H1 (cell line): ENCODE data around the gene PRMT3. TPM values are rescaled to one million over a fixed set of nuclear protein-coding genes. Genes with fewer than 3 reads are reported as not detected.

Experiments
- CTCF ChIA-PET: fragments of 300-600 bp; sonication (Branson Sonifier 250); formaldehyde crosslinking; loops from one replicate; lab custom pipeline; 2021; ENCODE audit not compliant: partially characterized antibody; lab: Charles Lee
- POLR2A ChIA-PET: fragments of 300-600 bp; sonication (Branson Sonifier 250); formaldehyde crosslinking; loops from one replicate; lab custom pipeline; 2021; ENCODE audit warnings: inconsistent platforms; ENCODE audit not compliant: partially characterized antibody; lab: Charles Lee
- DNase-seq, 2 experiments: peaks; one replicate each; pipeline versions ENCODE4 v3.0.0 to v3.0.0-alpha.2; 2010 to 2022; ENCODE audit warnings: low spot score in 2 of 2, low read depth in 1 of 2, mixed read lengths in 1 of 2
- FAIRE-seq: peaks from 2 replicates; lab custom pipeline; 2011; peaks lifted over from hg19 to GRCh38; lab: Jason Lieb, UNC
- H2AFZ ChIP-seq: 2 replicates; pipeline ENCODE4 v1.8.1; 2012; ENCODE audit warnings: low read length, inconsistent platforms
- H2AK5ac ChIP-seq: 2 replicates; pipeline ENCODE4 v1.6.1; 2013; ENCODE audit warnings: low read depth, low read length
- H2BK120ac ChIP-seq: replicated peaks from 2 replicates; pipeline ENCODE3; 2013; ENCODE audit warnings: low read depth, low read length, inconsistent platforms
- H2BK12ac ChIP-seq: 2 replicates; pipeline ENCODE4 v1.6.1; 2013; ENCODE audit warnings: low read depth, low read length
- H2BK15ac ChIP-seq: 2 replicates; pipeline ENCODE4 v1.6.1; 2013; ENCODE audit warnings: low read length
- H2BK20ac ChIP-seq: 2 replicates; pipeline ENCODE4 v1.6.1; 2013; ENCODE audit warnings: low read length
- H2BK5ac ChIP-seq: 2 replicates; pipeline ENCODE4 v1.6.1; 2013; ENCODE audit warnings: low read depth, low read length
- H3K14ac ChIP-seq: 2 replicates; pipeline ENCODE4 v1.6.1; 2013; ENCODE audit warnings: inconsistent platforms; ENCODE audit not compliant: insufficient read length
- H3K18ac ChIP-seq: 2 replicates; pipeline ENCODE4 v1.6.1; 2013; ENCODE audit warnings: low read length; ENCODE audit errors: extremely low read depth
- H3K23ac ChIP-seq: 2 replicates; pipeline ENCODE4 v1.6.1; 2013; ENCODE audit warnings: inconsistent platforms; ENCODE audit not compliant: insufficient read length
- H3K23me2 ChIP-seq: 2 replicates; pipeline ENCODE4 v1.6.1; 2013; ENCODE audit warnings: low read depth, low read length
- H3K27ac ChIP-seq: 2 replicates; pipeline ENCODE4 v1.6.1; 2011; ENCODE audit warnings: low read depth, low read length, inconsistent platforms
- H3K27me3 ChIP-seq, 4 experiments: replicated peaks in 1 of 4; 1 replicate in 1 of 4; 2 replicates in 3 of 4; pipeline versions ENCODE4 v1.6.1 to v1.8.1; 2011 to 2013; ENCODE audit warnings: low read length in 3 of 4, mild to moderate bottlenecking in 3 of 4, inconsistent platforms in 2 of 4, mixed read lengths in 2 of 4, moderate library complexity in 1 of 4; ENCODE audit not compliant: control insufficient read depth in 3 of 4, insufficient read depth in 3 of 4; ENCODE audit errors: extremely low read depth in 1 of 4
- H3K36me3 ChIP-seq, 4 experiments: 2 replicates each; pipeline versions ENCODE4 v1.6.1 to v1.8.1; 2011 to 2013; ENCODE audit warnings: mild to moderate bottlenecking in 4 of 4, low read length in 3 of 4, moderate library complexity in 2 of 4, control low read depth in 1 of 4, inconsistent platforms in 1 of 4; ENCODE audit not compliant: insufficient read depth in 4 of 4, control insufficient read depth in 2 of 4
- H3K4ac ChIP-seq: replicated peaks from 2 replicates; pipeline ENCODE3; 2013; ENCODE audit warnings: low read length, low read depth, mixed read lengths, inconsistent platforms; ENCODE audit not compliant: insufficient read length
- H3K4me1 ChIP-seq, 4 experiments: replicated peaks in 1 of 4; 1 replicate in 1 of 4; 2 replicates in 3 of 4; pipeline versions ENCODE4 v1.6.1 to v1.8.1; 2011 to 2013; ENCODE audit warnings: low read length in 3 of 4, inconsistent platforms in 2 of 4, mixed read lengths in 1 of 4; ENCODE audit not compliant: insufficient read depth in 4 of 4, control insufficient read depth in 3 of 4
- H3K4me2 ChIP-seq, 2 experiments: 2 replicates each; pipeline versions ENCODE4 v1.6.1 to v1.8.1; 2011 to 2013; ENCODE audit warnings: low read depth in 2 of 2, low read length in 2 of 2, control low read depth in 1 of 2, inconsistent platforms in 1 of 2, mild to moderate bottlenecking in 1 of 2; ENCODE audit not compliant: insufficient read depth in 1 of 2
- H3K4me3 ChIP-seq, 4 experiments: fragments of 200-600, 300-600 bp in 1 of 4; sonication (generic), shearing (Covaris generic), sonication (Bioruptor Twin) in 1 of 4; 2 replicates each; pipeline versions ENCODE4 v1.5.1 to v1.8.1; 2011 to 2016; ENCODE audit warnings: low read length in 4 of 4, low read depth in 3 of 4, control low read depth in 2 of 4, inconsistent platforms in 2 of 4, mild to moderate bottlenecking in 2 of 4, mixed read lengths in 1 of 4, moderate library complexity in 1 of 4; ENCODE audit not compliant: insufficient read depth in 2 of 4; ENCODE audit errors: extremely low read depth in 1 of 4
- H3K56ac ChIP-seq: replicated peaks from 2 replicates; pipeline ENCODE3; 2013; ENCODE audit warnings: low read depth, mild to moderate bottlenecking, mixed read lengths, low read length, inconsistent platforms; ENCODE audit not compliant: insufficient read length
- H3K79me1 ChIP-seq: 2 replicates; pipeline ENCODE4 v1.6.1; 2013; ENCODE audit warnings: low read depth, low read length, control low read depth
- H3K79me2 ChIP-seq, 2 experiments: 2 replicates each; pipeline versions ENCODE4 v1.6.1 to v1.8.1; 2012 to 2013; ENCODE audit warnings: low read length in 2 of 2, mild to moderate bottlenecking in 2 of 2, inconsistent platforms in 1 of 2; ENCODE audit not compliant: insufficient read depth in 2 of 2, control insufficient read depth in 1 of 2
- H3K9ac ChIP-seq, 4 experiments: replicated peaks in 1 of 4; 1 replicate in 1 of 4; 2 replicates in 3 of 4; pipeline versions ENCODE4 v1.6.1 to v1.8.1; 2011 to 2013; ENCODE audit warnings: low read depth in 3 of 4, low read length in 3 of 4, control low read depth in 2 of 4, mild to moderate bottlenecking in 2 of 4, moderate library complexity in 2 of 4, inconsistent platforms in 1 of 4; ENCODE audit errors: extremely low read depth in 1 of 4
- H3K9me3 ChIP-seq, 2 experiments: 2 replicates each; pipeline versions ENCODE4 v1.6.1 to v1.8.1; 2012 to 2013; ENCODE audit warnings: mild to moderate bottlenecking in 2 of 2, moderate library complexity in 2 of 2, control low read depth in 1 of 2, inconsistent platforms in 1 of 2, low read depth in 1 of 2, low read length in 1 of 2, mixed read lengths in 1 of 2; ENCODE audit not compliant: insufficient read depth in 2 of 2
- H4K20me1 ChIP-seq, 2 experiments: replicated peaks in 1 of 2; 2 replicates each; pipeline versions ENCODE3 to v1.8.1; 2011 to 2013; ENCODE audit warnings: inconsistent platforms in 2 of 2, low read length in 2 of 2, mild to moderate bottlenecking in 1 of 2; ENCODE audit not compliant: insufficient read depth in 2 of 2, control insufficient read depth in 1 of 2
- H4K5ac ChIP-seq: 2 replicates; pipeline ENCODE4 v1.6.1; 2013; ENCODE audit warnings: low read length, low read depth, mixed read lengths, inconsistent platforms; ENCODE audit not compliant: insufficient read length
- H4K8ac ChIP-seq: 2 replicates; pipeline ENCODE4 v1.8.0; 2013; ENCODE audit warnings: mild to moderate bottlenecking, moderate library complexity, low read length, inconsistent platforms; ENCODE audit not compliant: insufficient read depth; ENCODE audit errors: extremely low read depth
- H4K91ac ChIP-seq: replicated peaks from 2 replicates; pipeline ENCODE3; 2013; ENCODE audit warnings: low read length, mixed read lengths, inconsistent platforms; ENCODE audit not compliant: insufficient read length
- ATF2 ChIP-seq: IDR thresholded peaks from 2 replicates; pipeline ENCODE4 v1.6.1; 2012; ENCODE audit warnings: low read length, inconsistent platforms
- ATF3 ChIP-seq: IDR thresholded peaks from 2 replicates; pipeline ENCODE4 v1.6.1; 2011; ENCODE audit warnings: low read depth, mild to moderate bottlenecking, low read length; ENCODE audit not compliant: insufficient read depth
- KDM5A ChIP-seq: fragments of 200-600 bp; IDR thresholded peaks from 2 replicates; pipeline ENCODE4 v1.7.1; 2012; ENCODE audit warnings: mild to moderate bottlenecking, low read length, inconsistent platforms, mixed read lengths
- RAD21 ChIP-seq, 2 experiments: IDR thresholded peaks in 1 of 2; conservative IDR thresholded peaks in 1 of 2; 2 replicates each; pipeline ENCODE4 v1.6.1; 2011; ENCODE audit warnings: low read depth in 2 of 2, low read length in 2 of 2, improper control_type of control experiment in 1 of 2, inconsistent platforms in 1 of 2, mild to moderate bottlenecking in 1 of 2, moderate library complexity in 1 of 2
- TEAD4 ChIP-seq: IDR thresholded peaks from 2 replicates; pipeline ENCODE4 v1.6.1; 2012; ENCODE audit warnings: low read depth, low read length, inconsistent platforms, mixed read lengths
- WGBS, 2 experiments: shearing (Covaris generic) in 1 of 2; methylation state at CpG; one replicate each; pipeline versions ENCODE4 v1.1.6 to v1.1.7; 2013 to 2015; ENCODE audit warnings: low lambda C conversion rate in 2 of 2, mixed read lengths in 2 of 2, inconsistent platforms in 1 of 2, low coverage in 1 of 2, missing lambda C conversion rate in 1 of 2; ENCODE audit not compliant: insufficient replicate concordance in 2 of 2, insufficient coverage in 1 of 2, insufficient read length in 1 of 2; ENCODE audit errors: extremely low coverage in 1 of 2, missing lambda C conversion rate in 1 of 2; 5-methylcytosine and 5-hydroxymethylcytosine counted together
- polyA plus RNA-seq, 7 experiments: library from polyadenylated mRNA; depleted of rRNA in 3 of 7; stranded (reverse) in 5 of 7; unstranded in 2 of 7; fragments of >200 nt in 5 of 7; fragments of 200-250 nt in 2 of 7; gene quantifications; 1 replicate in 5 of 7; 2 replicates in 1 of 7; 4 replicates in 1 of 7; pipeline versions ENCODE4 v1.2.1 to v1.2.3, GENCODE V29; 2011 to 2013; ENCODE audit warnings: missing spikeins in 2 of 7, mixed read lengths in 2 of 7
- total RNA-seq: library from RNA; stranded (reverse); fragmentation: NEBNext Ultra II Directional; extraction: Animal tissue kit (Norgen Biotek cat#: 25700); gene quantifications from 2 replicates; pipeline ENCODE4 v1.2.1, GENCODE V29; 2021

Gene PRMT3
- total and polyA plus RNA-seq, 2 of the 8 experiments (the other 6 are each of a cell fraction or from before 2014, with no cell fraction given) = 11.2 to 26.5 TPM

- no peak overlapping the region for H2BK5ac ChIP-seq
- no peak overlapping the region for H3K4me3 ChIP-seq
- H3K79me1 ChIP-seq = no peaks in the 10 kb centered on the region; the same call in 1 of the 2 replicates
- no peak overlapping the region for H4K8ac ChIP-seq
- no peaks in the 10 kb centered on the region for H3K23me2 ChIP-seq
- H2AFZ ChIP-seq = no peak overlapping the region
- H2BK20ac ChIP-seq = no peak overlapping the region
- H2BK15ac ChIP-seq = no peak overlapping the region
- FAIRE-seq (no peak), DNase-seq (no peak)
- 89% methylated on average over 4 of the region's 4 CpGs; no CpG with 5 or more reads in 1 of the 2 experiments for WGBS, 2 experiments
- TF ChIP-seq TEAD4 (no peak), KDM5A (no peak), ATF3 (no peak), ATF2 (no peak), RAD21 (IDR thresholded peaks at IDR 0.05 in 1 of 2, conservative IDR thresholded peaks at IDR 0.05 in 1 of 2; ENCODE audit: low read depth in 2 of 2, low read length in 2 of 2) (no peak)
- H4K91ac ChIP-seq = no peak overlapping the region
- no peak overlapping the region for H3K9ac ChIP-seq
- no peak overlapping the region for H2AK5ac ChIP-seq
- H4K5ac ChIP-seq = no peak overlapping the region
- H3K14ac ChIP-seq = no peak overlapping the region
- ChIA-PET POLR2A (no interaction called here), CTCF (interaction anchor here (0.8 kb wide), 1 partner anchor 15 kb away, joined by 3 read pairs; no protein-coding TSS in a partner anchor)
- H3K27me3 ChIP-seq = no peaks in the 10 kb centered on the region
- H3K56ac ChIP-seq = no peak overlapping the region
- no peak overlapping the region for H2BK120ac ChIP-seq
- no peaks in the 10 kb centered on the region for H3K9me3 ChIP-seq
- H3K4me2 ChIP-seq = no peak overlapping the region
- peaks cover 0 to 7% (median 7%) of the 10 kb centered on the region in 4 experiments; a peak in 5 of 7 replicates for H3K4me1 ChIP-seq
- peaks cover 0 to 3% (median 0%) of the 10 kb centered on the region in 4 experiments; a peak in 1 of 8 replicates for H3K36me3 ChIP-seq
- H3K23ac ChIP-seq = no peak overlapping the region
- H3K4ac ChIP-seq = no peak overlapping the region
- no peak overlapping the region for H3K18ac ChIP-seq
- H4K20me1 ChIP-seq = no peaks in the 10 kb centered on the region
- no peak overlapping the region for H2BK12ac ChIP-seq
- no peaks in the 10 kb centered on the region for H3K79me2 ChIP-seq
- H3K27ac ChIP-seq = no peak overlapping the region
Measured at GRCh38 chr11:20470348-20470747, 82.8 kb downstream of the PRMT3 start.
